H1 (cell line): ENCODE data around the gene HOXD11. TPM values are rescaled to one million over a fixed set of nuclear protein-coding genes. Genes with fewer than 3 reads are reported as not detected.

Experiments
- CTCF ChIA-PET: fragments of 300-600 bp; sonication (Branson Sonifier 250); formaldehyde crosslinking; loops from one replicate; lab custom pipeline; 2021; ENCODE audit not compliant: partially characterized antibody; lab: Charles Lee
- POLR2A ChIA-PET: fragments of 300-600 bp; sonication (Branson Sonifier 250); formaldehyde crosslinking; loops from one replicate; lab custom pipeline; 2021; ENCODE audit warnings: inconsistent platforms; ENCODE audit not compliant: partially characterized antibody; lab: Charles Lee
- DNase-seq, 2 experiments: peaks; one replicate each; pipeline versions ENCODE4 v3.0.0 to v3.0.0-alpha.2; 2010 to 2022; ENCODE audit warnings: low spot score in 2 of 2, low read depth in 1 of 2, mixed read lengths in 1 of 2
- FAIRE-seq: peaks from 2 replicates; lab custom pipeline; 2011; peaks lifted over from hg19 to GRCh38; lab: Jason Lieb, UNC
- H2AFZ ChIP-seq: 2 replicates; pipeline ENCODE4 v1.8.1; 2012; ENCODE audit warnings: low read length, inconsistent platforms
- H2AK5ac ChIP-seq: 2 replicates; pipeline ENCODE4 v1.6.1; 2013; ENCODE audit warnings: low read depth, low read length
- H2BK120ac ChIP-seq: replicated peaks from 2 replicates; pipeline ENCODE3; 2013; ENCODE audit warnings: low read depth, low read length, inconsistent platforms
- H2BK12ac ChIP-seq: 2 replicates; pipeline ENCODE4 v1.6.1; 2013; ENCODE audit warnings: low read depth, low read length
- H2BK15ac ChIP-seq: 2 replicates; pipeline ENCODE4 v1.6.1; 2013; ENCODE audit warnings: low read length
- H2BK20ac ChIP-seq: 2 replicates; pipeline ENCODE4 v1.6.1; 2013; ENCODE audit warnings: low read length
- H2BK5ac ChIP-seq: 2 replicates; pipeline ENCODE4 v1.6.1; 2013; ENCODE audit warnings: low read depth, low read length
- H3K14ac ChIP-seq: 2 replicates; pipeline ENCODE4 v1.6.1; 2013; ENCODE audit warnings: inconsistent platforms; ENCODE audit not compliant: insufficient read length
- H3K18ac ChIP-seq: 2 replicates; pipeline ENCODE4 v1.6.1; 2013; ENCODE audit warnings: low read length; ENCODE audit errors: extremely low read depth
- H3K23ac ChIP-seq: 2 replicates; pipeline ENCODE4 v1.6.1; 2013; ENCODE audit warnings: inconsistent platforms; ENCODE audit not compliant: insufficient read length
- H3K23me2 ChIP-seq: 2 replicates; pipeline ENCODE4 v1.6.1; 2013; ENCODE audit warnings: low read depth, low read length
- H3K27ac ChIP-seq: 2 replicates; pipeline ENCODE4 v1.6.1; 2011; ENCODE audit warnings: low read depth, low read length, inconsistent platforms
- H3K27me3 ChIP-seq, 4 experiments: replicated peaks in 1 of 4; 1 replicate in 1 of 4; 2 replicates in 3 of 4; pipeline versions ENCODE4 v1.6.1 to v1.8.1; 2011 to 2013; ENCODE audit warnings: low read length in 3 of 4, mild to moderate bottlenecking in 3 of 4, inconsistent platforms in 2 of 4, mixed read lengths in 2 of 4, moderate library complexity in 1 of 4; ENCODE audit not compliant: control insufficient read depth in 3 of 4, insufficient read depth in 3 of 4; ENCODE audit errors: extremely low read depth in 1 of 4
- H3K36me3 ChIP-seq, 4 experiments: 2 replicates each; pipeline versions ENCODE4 v1.6.1 to v1.8.1; 2011 to 2013; ENCODE audit warnings: mild to moderate bottlenecking in 4 of 4, low read length in 3 of 4, moderate library complexity in 2 of 4, control low read depth in 1 of 4, inconsistent platforms in 1 of 4; ENCODE audit not compliant: insufficient read depth in 4 of 4, control insufficient read depth in 2 of 4
- H3K4ac ChIP-seq: replicated peaks from 2 replicates; pipeline ENCODE3; 2013; ENCODE audit warnings: low read length, low read depth, mixed read lengths, inconsistent platforms; ENCODE audit not compliant: insufficient read length
- H3K4me1 ChIP-seq, 4 experiments: replicated peaks in 1 of 4; 1 replicate in 1 of 4; 2 replicates in 3 of 4; pipeline versions ENCODE4 v1.6.1 to v1.8.1; 2011 to 2013; ENCODE audit warnings: low read length in 3 of 4, inconsistent platforms in 2 of 4, mixed read lengths in 1 of 4; ENCODE audit not compliant: insufficient read depth in 4 of 4, control insufficient read depth in 3 of 4
- H3K4me2 ChIP-seq, 2 experiments: 2 replicates each; pipeline versions ENCODE4 v1.6.1 to v1.8.1; 2011 to 2013; ENCODE audit warnings: low read depth in 2 of 2, low read length in 2 of 2, control low read depth in 1 of 2, inconsistent platforms in 1 of 2, mild to moderate bottlenecking in 1 of 2; ENCODE audit not compliant: insufficient read depth in 1 of 2
- H3K4me3 ChIP-seq, 4 experiments: fragments of 200-600, 300-600 bp in 1 of 4; sonication (generic), shearing (Covaris generic), sonication (Bioruptor Twin) in 1 of 4; 2 replicates each; pipeline versions ENCODE4 v1.5.1 to v1.8.1; 2011 to 2016; ENCODE audit warnings: low read length in 4 of 4, low read depth in 3 of 4, control low read depth in 2 of 4, inconsistent platforms in 2 of 4, mild to moderate bottlenecking in 2 of 4, mixed read lengths in 1 of 4, moderate library complexity in 1 of 4; ENCODE audit not compliant: insufficient read depth in 2 of 4; ENCODE audit errors: extremely low read depth in 1 of 4
- H3K56ac ChIP-seq: replicated peaks from 2 replicates; pipeline ENCODE3; 2013; ENCODE audit warnings: low read depth, mild to moderate bottlenecking, mixed read lengths, low read length, inconsistent platforms; ENCODE audit not compliant: insufficient read length
- H3K79me1 ChIP-seq: 2 replicates; pipeline ENCODE4 v1.6.1; 2013; ENCODE audit warnings: low read depth, low read length, control low read depth
- H3K79me2 ChIP-seq, 2 experiments: 2 replicates each; pipeline versions ENCODE4 v1.6.1 to v1.8.1; 2012 to 2013; ENCODE audit warnings: low read length in 2 of 2, mild to moderate bottlenecking in 2 of 2, inconsistent platforms in 1 of 2; ENCODE audit not compliant: insufficient read depth in 2 of 2, control insufficient read depth in 1 of 2
- H3K9ac ChIP-seq, 4 experiments: replicated peaks in 1 of 4; 1 replicate in 1 of 4; 2 replicates in 3 of 4; pipeline versions ENCODE4 v1.6.1 to v1.8.1; 2011 to 2013; ENCODE audit warnings: low read depth in 3 of 4, low read length in 3 of 4, control low read depth in 2 of 4, mild to moderate bottlenecking in 2 of 4, moderate library complexity in 2 of 4, inconsistent platforms in 1 of 4; ENCODE audit errors: extremely low read depth in 1 of 4
- H3K9me3 ChIP-seq, 2 experiments: 2 replicates each; pipeline versions ENCODE4 v1.6.1 to v1.8.1; 2012 to 2013; ENCODE audit warnings: mild to moderate bottlenecking in 2 of 2, moderate library complexity in 2 of 2, control low read depth in 1 of 2, inconsistent platforms in 1 of 2, low read depth in 1 of 2, low read length in 1 of 2, mixed read lengths in 1 of 2; ENCODE audit not compliant: insufficient read depth in 2 of 2
- H4K20me1 ChIP-seq, 2 experiments: replicated peaks in 1 of 2; 2 replicates each; pipeline versions ENCODE3 to v1.8.1; 2011 to 2013; ENCODE audit warnings: inconsistent platforms in 2 of 2, low read length in 2 of 2, mild to moderate bottlenecking in 1 of 2; ENCODE audit not compliant: insufficient read depth in 2 of 2, control insufficient read depth in 1 of 2
- H4K5ac ChIP-seq: 2 replicates; pipeline ENCODE4 v1.6.1; 2013; ENCODE audit warnings: low read length, low read depth, mixed read lengths, inconsistent platforms; ENCODE audit not compliant: insufficient read length
- H4K8ac ChIP-seq: 2 replicates; pipeline ENCODE4 v1.8.0; 2013; ENCODE audit warnings: mild to moderate bottlenecking, moderate library complexity, low read length, inconsistent platforms; ENCODE audit not compliant: insufficient read depth; ENCODE audit errors: extremely low read depth
- H4K91ac ChIP-seq: replicated peaks from 2 replicates; pipeline ENCODE3; 2013; ENCODE audit warnings: low read length, mixed read lengths, inconsistent platforms; ENCODE audit not compliant: insufficient read length
- BCL11A ChIP-seq, 2 experiments: IDR thresholded peaks; one replicate each; pipeline ENCODE4 v1.6.1; 2011; ENCODE audit warnings: low read depth in 2 of 2, low read length in 2 of 2, mild to moderate bottlenecking in 2 of 2
- CBX8 ChIP-seq: fragments of 300-800, 300-1000 bp; sonication (generic); IDR thresholded peaks from 2 replicates; pipeline ENCODE4 v1.7.1; 2016; ENCODE audit warnings: low read depth, low read length, borderline replicate concordance
- CTBP2 ChIP-seq: IDR thresholded peaks from 2 replicates; pipeline ENCODE4 v1.7.0; 2011; ENCODE audit warnings: borderline replicate concordance, mild to moderate bottlenecking, moderate library complexity, mixed read lengths, low read length; ENCODE audit not compliant: insufficient read depth, insufficient read length
- NANOG ChIP-seq: IDR thresholded peaks from 2 replicates; pipeline ENCODE4 v1.6.1; 2011; ENCODE audit warnings: low read length, low read depth, mild to moderate bottlenecking, inconsistent platforms; ENCODE audit not compliant: insufficient read depth, poor library complexity, severe bottlenecking
- RNF2 ChIP-seq: fragments of 200-900, 300-1000 bp; sonication (generic); IDR thresholded peaks from 2 replicates; pipeline ENCODE4 v1.7.1; 2016; ENCODE audit warnings: borderline replicate concordance, low read depth, mild to moderate bottlenecking, antibody characterized with exemption, low read length; ENCODE audit not compliant: poor library complexity, severe bottlenecking; ENCODE audit errors: missing control alignments
- WGBS, 2 experiments: shearing (Covaris generic) in 1 of 2; methylation state at CpG; one replicate each; pipeline versions ENCODE4 v1.1.6 to v1.1.7; 2013 to 2015; ENCODE audit warnings: low lambda C conversion rate in 2 of 2, mixed read lengths in 2 of 2, inconsistent platforms in 1 of 2, low coverage in 1 of 2, missing lambda C conversion rate in 1 of 2; ENCODE audit not compliant: insufficient replicate concordance in 2 of 2, insufficient coverage in 1 of 2, insufficient read length in 1 of 2; ENCODE audit errors: extremely low coverage in 1 of 2, missing lambda C conversion rate in 1 of 2; 5-methylcytosine and 5-hydroxymethylcytosine counted together
- polyA plus RNA-seq, 7 experiments: library from polyadenylated mRNA; depleted of rRNA in 3 of 7; stranded (reverse) in 5 of 7; unstranded in 2 of 7; fragments of >200 nt in 5 of 7; fragments of 200-250 nt in 2 of 7; gene quantifications; 1 replicate in 5 of 7; 2 replicates in 1 of 7; 4 replicates in 1 of 7; pipeline versions ENCODE4 v1.2.1 to v1.2.3, GENCODE V29; 2011 to 2013; ENCODE audit warnings: missing spikeins in 2 of 7, mixed read lengths in 2 of 7
- total RNA-seq: library from RNA; stranded (reverse); fragmentation: NEBNext Ultra II Directional; extraction: Animal tissue kit (Norgen Biotek cat#: 25700); gene quantifications from 2 replicates; pipeline ENCODE4 v1.2.1, GENCODE V29; 2021
- TF ChIP-seq, protein P1 (sequence below): IDR thresholded peaks from 2 replicates; pipeline ENCODE4 v1.6.1; 2012; ENCODE audit warnings: inconsistent platforms
- TF ChIP-seq, protein P2 (sequence below): IDR thresholded peaks from 2 replicates; pipeline ENCODE4 v1.6.1; 2011; ENCODE audit warnings: low read length, improper control_type of control experiment

The HOXD11 gene
- total and polyA plus RNA-seq, 2 of the 8 experiments (the other 6 are each of a cell fraction or from before 2014, with no cell fraction given): not detected

DNA sequence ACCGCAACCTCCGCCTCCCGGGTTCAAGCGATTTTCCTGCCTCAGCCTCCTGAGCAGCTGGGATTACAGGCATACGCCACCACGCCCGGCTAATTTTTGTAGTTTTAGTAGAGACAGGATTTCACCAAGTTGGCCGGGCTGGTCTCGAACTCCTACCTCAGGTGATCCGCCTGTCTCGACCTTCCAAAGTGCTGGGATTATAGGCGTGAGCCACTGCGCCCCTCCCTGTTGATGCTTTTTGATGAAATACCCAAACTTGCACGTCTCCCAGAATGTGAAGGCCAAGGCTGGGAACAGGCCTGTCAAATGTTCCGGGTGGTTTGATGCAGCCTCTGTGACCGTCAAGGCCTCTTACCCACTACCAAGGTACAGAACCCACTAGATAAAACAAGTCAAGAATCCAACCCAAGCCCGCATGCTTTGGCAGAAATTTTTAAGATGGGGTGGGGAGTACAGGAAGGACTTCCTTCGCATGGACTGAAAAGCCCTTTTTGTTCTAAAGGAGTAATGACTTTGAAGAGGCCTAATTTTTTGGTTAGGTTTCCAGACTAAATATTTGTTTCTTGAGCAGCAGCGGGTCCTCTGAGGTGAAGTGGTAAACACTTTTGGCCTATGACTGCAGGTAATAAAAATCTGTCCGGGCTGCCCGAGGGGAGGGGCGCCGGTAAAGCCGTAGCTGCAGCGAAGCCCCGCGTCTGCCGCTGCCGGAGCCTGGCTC lies 19.6 kb upstream of the HOXD11 start:
- H3K4me2 ChIP-seq: peak overlapping the region; percentile 16 to 67
- H4K20me1 ChIP-seq: peaks cover 14 to 39% of the 10 kb centered on the region in 2 experiments
- peaks cover 97 to 100% (median 100%) of the 10 kb centered on the region in 4 experiments for H3K27me3 ChIP-seq
- H2BK12ac ChIP-seq: no peak overlapping the region
- DNase-seq (no peak), FAIRE-seq (no peak)
- no peak overlapping the region for H3K18ac ChIP-seq
- H3K23ac ChIP-seq: no peak overlapping the region
- peak overlapping the region in 3 of 4 experiments; percentile 28 to 55 (median 34); a peak in 5 of 8 replicates for H3K4me3 ChIP-seq
- H4K8ac ChIP-seq: no peak overlapping the region
- H2BK20ac ChIP-seq: no peak overlapping the region
- TF ChIP-seq RNF2: peak; percentile 92
- TF ChIP-seq CTBP2: no peak
- TF ChIP-seq, protein P1, sequence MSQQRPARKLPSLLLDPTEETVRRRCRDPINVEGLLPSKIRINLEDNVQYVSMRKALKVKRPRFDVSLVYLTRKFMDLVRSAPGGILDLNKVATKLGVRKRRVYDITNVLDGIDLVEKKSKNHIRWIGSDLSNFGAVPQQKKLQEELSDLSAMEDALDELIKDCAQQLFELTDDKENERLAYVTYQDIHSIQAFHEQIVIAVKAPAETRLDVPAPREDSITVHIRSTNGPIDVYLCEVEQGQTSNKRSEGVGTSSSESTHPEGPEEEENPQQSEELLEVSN: no peak
- TF ChIP-seq BCL11A (IDR thresholded peaks at IDR 0.05; ENCODE audit: low read depth in 2 of 2, low read length in 2 of 2): no peak
- TF ChIP-seq, protein P2, sequence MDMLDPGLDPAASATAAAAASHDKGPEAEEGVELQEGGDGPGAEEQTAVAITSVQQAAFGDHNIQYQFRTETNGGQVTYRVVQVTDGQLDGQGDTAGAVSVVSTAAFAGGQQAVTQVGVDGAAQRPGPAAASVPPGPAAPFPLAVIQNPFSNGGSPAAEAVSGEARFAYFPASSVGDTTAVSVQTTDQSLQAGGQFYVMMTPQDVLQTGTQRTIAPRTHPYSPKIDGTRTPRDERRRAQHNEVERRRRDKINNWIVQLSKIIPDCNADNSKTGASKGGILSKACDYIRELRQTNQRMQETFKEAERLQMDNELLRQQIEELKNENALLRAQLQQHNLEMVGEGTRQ: no peak
- TF ChIP-seq CBX8: peak; percentile 79; the same call in 1 of the 2 replicates
- no peak for TF ChIP-seq NANOG
- H3K36me3 ChIP-seq: peaks cover 0 to 5% (median 0%) of the 10 kb centered on the region in 4 experiments; a peak in 1 of 8 replicates
- ChIA-PET CTCF (interaction anchor here (0.7 to 2.7 kb wide), 15 partner anchors 8 to 723 kb away, joined by 3 to 15 read pairs (median 3); partner anchors contain the start of gene LNPK), POLR2A (interaction anchor here (1.3 kb wide), 1 partner anchor 68 kb away, joined by 3 read pairs; no protein-coding TSS in a partner anchor)
- no peak overlapping the region for H3K9ac ChIP-seq
- H2BK15ac ChIP-seq: no peak overlapping the region
- peaks cover 2% of the 10 kb centered on the region; the same call in 1 of the 2 replicates for H3K23me2 ChIP-seq
- no peaks in the 10 kb centered on the region for H3K79me2 ChIP-seq
- H4K91ac ChIP-seq: no peak overlapping the region
- no peak overlapping the region for H3K14ac ChIP-seq
- WGBS, 2 experiments: 24% methylated on average over 29 of the region's 29 CpGs; no CpG with 5 or more reads in 1 of the 2 experiments
- no peak overlapping the region for H4K5ac ChIP-seq
- H2BK120ac ChIP-seq: no peak overlapping the region
- H2AK5ac ChIP-seq: no peak overlapping the region
- H3K9me3 ChIP-seq: no peaks in the 10 kb centered on the region
- no peaks in the 10 kb centered on the region for H3K79me1 ChIP-seq
- no peak overlapping the region for H2BK5ac ChIP-seq
- H3K4ac ChIP-seq: no peak overlapping the region
- H3K56ac ChIP-seq: no peak overlapping the region
- H2AFZ ChIP-seq: no peak overlapping the region
- H3K4me1 ChIP-seq: peaks cover 0 to 15% (median 7%) of the 10 kb centered on the region in 4 experiments; a peak in 5 of 7 replicates
- H3K27ac ChIP-seq: no peak overlapping the region
